Stimulated activated CD8-positive, alpha-beta memory T cell treated with anti-CD3 and anti-CD28 coated beads, Interleukin-15, amount 100 ng/mL, for 1 hour (primary cell): ENCODE data around the gene DCTN4.
"Not testable (repeated sequence)": the region's sequence is repeated elsewhere in the genome, so short reads cannot be mapped to it uniquely, and the experiment has no call there.

ENCODE experiments used
- DNase-seq: peaks from one replicate; pipeline ENCODE4 v3.0.0-alpha.2; 2020; ENCODE audit warnings: low read depth

Gene DCTN4

GRCh38 chr5:150778517-150779396 lies 19.9 kb upstream of the DCTN4 start, which contains the start of gene SMIM3:
Gene SMIM3 (plus strand): TSS chr5:150778757. CDS start chr5:150795441, 16,684 bp downstream.
- no peak for DNase-seq

- DNase-seq = no peak
Observed at GRCh38 chr5:150778088-150778516, 19.3 kb upstream of the DCTN4 start.

GRCh38 chr5:150777685-150778084 lies 18.9 kb upstream of the DCTN4 start:
- no peak for DNase-seq

DNA sequence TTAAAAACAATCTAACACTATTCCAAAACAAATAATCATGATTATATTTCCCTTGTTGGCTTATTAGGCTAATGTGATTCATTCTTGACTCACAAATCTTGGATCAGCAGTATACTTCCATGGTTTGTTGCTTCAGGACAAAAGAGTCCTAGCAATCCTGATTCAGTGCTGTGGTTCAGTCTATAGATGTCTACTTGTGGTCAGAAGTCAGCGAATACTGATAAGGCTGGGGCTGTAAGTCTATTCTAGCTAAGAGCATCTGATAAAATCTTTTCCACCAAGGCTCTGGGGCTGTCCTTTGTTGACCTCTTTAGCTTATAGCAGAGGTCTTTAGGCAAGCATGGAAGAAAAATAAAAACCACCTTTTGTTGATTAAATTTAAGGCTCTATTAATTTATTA lies 15.3 kb upstream of the DCTN4 start:
- DNase-seq = no peak

- no peak for DNase-seq
Observed at GRCh38 chr5:150771034-150771795, 12.4 kb upstream of the DCTN4 start.

- DNase-seq = no peak
Observed at GRCh38 chr5:150766251-150766650, 7.4 kb upstream of the DCTN4 start.

- DNase-seq = no peak
Observed at GRCh38 chr5:150765799-150766169, 7.0 kb upstream of the DCTN4 start.

- DNase-seq = no peak
Observed at GRCh38 chr5:150765011-150765798, 6.4 kb upstream of the DCTN4 start.

- DNase-seq = no peak
Observed at GRCh38 chr5:150764530-150764929, 5.7 kb upstream of the DCTN4 start.

DNA sequence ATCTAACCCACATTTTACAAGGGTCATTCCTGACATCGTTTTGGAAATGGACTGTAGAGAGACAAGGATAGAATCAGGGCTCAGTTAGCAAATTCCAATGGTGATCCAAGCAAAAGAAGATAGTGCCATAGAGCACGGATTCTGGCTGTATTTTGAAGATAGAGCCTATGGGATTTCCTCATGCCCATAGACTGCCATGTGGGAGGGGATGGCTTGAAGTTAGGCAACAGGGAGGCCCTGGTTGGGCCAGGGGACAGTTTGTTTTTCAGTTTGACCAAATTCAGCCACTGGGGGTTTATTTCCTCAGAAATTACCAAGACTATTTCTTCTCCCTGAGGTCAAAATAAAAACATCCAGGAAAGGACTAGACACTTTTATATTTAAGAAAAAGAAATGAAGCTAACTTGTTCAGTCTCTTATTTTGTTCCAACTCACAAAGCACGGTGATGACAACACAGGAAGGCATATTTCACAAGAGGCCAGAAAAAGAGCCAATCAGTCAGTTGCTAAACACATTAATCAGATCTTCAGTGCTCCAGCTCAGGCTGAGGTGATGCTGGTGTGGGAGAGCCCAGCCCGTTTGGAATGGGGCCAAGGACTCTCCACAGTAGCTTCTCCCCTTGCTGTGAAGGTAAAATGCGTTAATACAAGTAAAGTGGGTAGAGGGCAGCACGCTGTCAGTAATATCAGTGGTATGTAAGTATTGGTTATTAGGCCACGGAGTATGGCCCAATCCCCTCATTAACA lies 4.4 kb upstream of the DCTN4 start:
- DNase-seq = no peak

GRCh38 chr5:150762211-150762610 lies 3.4 kb upstream of the DCTN4 start:
- DNase-seq = no peak

DNA sequence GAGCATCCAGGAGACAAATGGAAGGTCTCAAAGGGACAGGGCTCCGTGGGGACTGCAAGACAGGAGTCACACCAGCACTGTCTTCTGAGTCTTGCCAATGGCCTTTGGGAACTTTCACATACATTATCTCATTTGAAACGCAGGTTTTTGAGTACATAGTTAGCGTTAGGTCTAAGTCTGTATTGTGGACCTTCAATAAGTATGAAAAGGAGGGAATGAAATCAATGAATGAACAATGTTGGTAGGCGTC lies 442 bp upstream of the DCTN4 start:
- no peak for DNase-seq

GRCh38 chr5:150758203-150758530 lies 650 bp downstream of the DCTN4 start:
- no peak for DNase-seq

DNA sequence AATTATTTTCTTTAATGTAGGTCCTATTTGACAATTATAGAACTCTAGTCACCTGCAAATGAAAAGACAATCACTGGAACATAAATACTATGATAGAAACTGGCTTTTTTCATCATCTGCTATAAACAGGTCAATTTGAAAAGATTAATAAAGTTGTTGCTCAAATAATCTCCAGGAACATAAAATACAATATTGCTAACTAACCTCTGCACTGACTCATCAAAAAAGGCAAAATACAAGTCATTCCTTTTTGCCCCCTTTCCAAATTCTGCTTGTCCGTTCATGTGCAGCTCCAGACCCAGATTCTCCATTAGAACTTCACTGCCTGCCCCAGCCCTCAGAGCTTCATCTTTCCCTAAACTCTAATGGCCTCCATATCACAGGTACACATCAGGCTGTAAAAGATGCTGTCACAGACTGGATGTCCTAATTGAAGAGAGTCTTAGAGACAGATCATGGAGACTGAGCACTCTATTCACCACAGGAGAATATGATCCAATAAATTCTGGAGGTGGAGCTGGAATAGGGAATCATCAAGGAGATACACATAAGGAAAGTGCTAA lies 1.6 kb downstream of the DCTN4 start:
- no peak for DNase-seq

DNA sequence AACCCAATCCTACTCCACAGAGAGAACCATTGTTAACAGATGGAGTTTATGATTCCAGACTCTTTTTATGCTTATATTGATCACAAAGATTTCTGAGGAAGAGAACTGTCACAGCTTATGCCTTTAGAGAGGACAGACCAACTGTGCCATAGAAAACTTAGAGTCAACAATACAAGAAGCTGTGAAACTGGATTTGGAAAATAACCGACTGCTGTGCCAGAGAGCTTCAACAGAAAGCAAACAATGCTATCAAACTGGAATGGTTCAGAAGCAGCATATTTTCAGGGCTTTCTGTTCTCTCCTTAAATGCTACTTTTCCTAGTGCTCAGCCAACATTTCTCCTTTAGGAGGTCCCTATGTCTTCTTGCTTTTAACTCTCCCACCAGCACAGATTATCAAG lies 5.0 kb downstream of the DCTN4 start:
- no peak for DNase-seq

DNA sequence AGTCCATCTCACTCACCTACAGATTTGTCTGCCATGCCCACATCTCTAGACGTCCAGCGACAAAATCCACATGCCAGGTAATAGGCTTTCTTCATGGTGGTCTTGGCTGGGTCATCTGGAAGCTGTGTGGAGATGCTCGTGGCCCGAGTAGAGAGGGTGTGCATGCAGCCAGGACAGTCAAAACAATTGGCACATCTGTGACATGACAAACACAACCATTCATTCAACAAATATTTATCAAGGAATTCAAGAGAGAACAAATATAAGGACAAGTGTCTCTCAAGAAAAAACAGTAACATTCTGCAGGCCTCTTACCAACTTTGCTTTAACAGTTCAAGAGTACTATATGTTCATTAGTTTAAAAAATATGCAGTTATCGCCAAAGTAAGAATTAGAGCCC lies 5.4 kb downstream of the DCTN4 start:
- DNase-seq = no peak

DNA sequence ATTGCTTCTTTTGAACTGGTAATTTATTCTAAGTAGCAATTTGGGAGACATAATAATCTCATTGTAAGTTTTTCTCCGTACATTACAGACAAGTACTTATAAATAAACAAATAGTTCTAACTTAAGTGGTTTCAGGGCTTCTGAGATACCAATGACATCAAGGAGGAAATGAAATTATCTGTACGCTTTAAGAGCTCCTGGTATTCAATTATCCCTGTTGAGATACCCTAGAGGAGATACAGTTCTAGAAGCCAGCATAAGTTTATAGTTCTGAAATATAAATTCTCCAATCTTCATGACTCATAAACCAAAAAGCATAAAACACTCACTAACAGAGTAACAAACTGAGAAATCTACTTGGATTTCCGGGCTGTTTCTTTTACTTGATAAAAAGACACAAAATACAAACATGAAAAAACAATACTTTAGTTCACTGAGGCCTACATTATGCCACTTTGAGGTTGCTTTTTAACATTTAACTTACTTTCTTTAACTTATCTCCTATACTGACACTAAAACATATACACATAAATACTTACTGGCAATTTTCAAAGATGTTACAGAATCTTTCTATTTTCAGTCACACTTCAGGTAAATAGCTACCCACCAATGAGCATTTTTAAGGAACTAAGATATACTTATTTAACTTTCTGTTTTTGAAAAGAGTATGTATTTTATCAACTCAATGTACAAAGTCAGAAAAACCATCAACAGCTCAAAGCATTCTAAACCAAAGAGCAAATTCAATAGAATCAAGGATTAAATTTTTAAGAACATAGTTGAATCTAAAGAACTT lies 7.5 kb downstream of the DCTN4 start:
- no peak for DNase-seq

DNA sequence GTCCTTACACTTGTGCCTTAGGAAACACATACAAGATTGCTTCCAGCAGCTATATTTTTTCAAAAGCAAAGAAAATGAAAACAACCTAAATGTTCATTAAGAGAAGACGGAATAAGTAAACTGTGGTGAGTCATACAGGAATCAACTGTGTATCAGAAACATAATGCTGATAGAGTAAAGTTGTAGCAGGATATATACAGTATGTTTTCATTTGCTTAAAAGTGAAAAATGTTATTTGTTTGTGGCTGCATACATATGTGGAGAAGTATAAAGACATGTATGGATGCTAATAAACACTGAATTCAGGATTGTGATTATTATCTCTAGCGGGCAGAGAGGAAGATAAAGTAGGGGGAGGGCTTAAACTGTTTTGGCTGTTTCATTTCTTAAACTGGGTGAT lies 8.3 kb downstream of the DCTN4 start:
- DNase-seq = no peak

DNA sequence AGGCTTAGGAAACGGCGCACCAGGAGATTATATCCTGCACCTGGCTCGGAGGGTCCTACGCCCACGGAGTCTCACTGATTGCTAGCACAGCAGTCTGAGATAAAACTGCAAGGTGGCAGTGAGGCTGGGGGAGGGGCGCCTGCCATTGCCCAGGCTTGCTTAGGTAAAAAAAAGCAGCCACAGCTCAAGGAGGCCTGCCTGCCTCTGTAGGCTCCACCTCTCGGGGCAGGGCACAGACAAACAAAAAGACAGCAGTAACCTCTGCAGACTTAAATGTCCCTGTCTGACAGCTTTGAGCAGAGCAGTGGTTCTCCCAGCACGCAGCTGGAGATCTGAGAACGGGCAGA lies 15.7 kb downstream of the DCTN4 start:
- DNase-seq = not testable (repeated sequence)

DNA sequence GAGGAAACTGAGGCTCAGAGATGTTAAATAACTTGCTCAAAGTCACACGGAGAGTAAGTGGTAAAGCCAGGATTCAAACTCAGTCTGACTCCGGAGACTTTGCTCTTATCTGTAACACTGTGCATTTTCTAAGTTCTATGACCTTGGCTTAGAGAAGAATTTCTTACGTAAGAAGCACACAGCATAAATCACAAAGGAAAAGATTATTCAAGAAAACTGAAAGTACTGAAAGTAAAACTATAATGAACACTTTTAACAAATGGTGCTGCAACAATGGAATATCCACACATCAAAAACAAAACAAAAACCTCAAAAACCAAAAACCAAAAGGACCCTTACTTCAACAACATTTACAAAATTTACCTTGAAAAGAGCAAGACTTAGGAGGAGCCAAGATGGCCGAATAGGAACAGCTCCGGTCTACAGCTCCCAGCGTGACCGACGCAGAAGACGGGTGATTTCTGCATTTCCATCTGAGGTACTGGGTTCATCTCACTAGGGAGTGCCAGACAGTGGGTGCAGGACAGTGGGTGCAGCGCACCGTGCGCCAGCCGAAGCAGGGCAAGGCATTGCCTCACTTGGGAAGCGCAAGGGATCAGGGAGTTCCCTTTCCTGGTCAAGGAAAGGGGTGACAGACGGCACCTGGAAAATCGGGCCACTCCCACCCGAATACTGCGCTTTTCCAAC lies 16.2 kb downstream of the DCTN4 start:
- DNase-seq = not testable (repeated sequence)

- DNase-seq = no peak
Observed at GRCh38 chr5:150740992-150741391, 17.8 kb downstream of the DCTN4 start.
